ENCODE results near the gene SEC22C.
"Not testable (repeated sequence)": the region's sequence is repeated elsewhere in the genome, so short reads cannot be mapped to it uniquely, and the experiment has no call there.

SEC22C gene

GRCh38 chr3:42593635-42594034, 11.9 kb upstream of the SEC22C start:
- peaks cover 45% of the 10 kb centered on the region for H3K4me1 Mint-ChIP-seq (ENCODE audit: low read depth)
- no peak for DNase-seq
- H3K9me3 Mint-ChIP-seq = no peaks in the 10 kb centered on the region
- H3K36me3 Mint-ChIP-seq (ENCODE audit: low read depth) = peaks cover 73% of the 10 kb centered on the region
- peak overlapping the region; percentile 27 for H3K27ac Mint-ChIP-seq
- H3K27me3 Mint-ChIP-seq = no peaks in the 10 kb centered on the region
- no peak overlapping the region for H3K4me3 Mint-ChIP-seq

- H3K4me3 Mint-ChIP-seq = peak overlapping the region; percentile 90
- H3K27ac Mint-ChIP-seq = peak overlapping the region; percentile 98
- no peak for DNase-seq
- H3K36me3 Mint-ChIP-seq (ENCODE audit: low read depth) = peaks cover 61% of the 10 kb centered on the region
- peaks cover 41% of the 10 kb centered on the region for H3K4me1 Mint-ChIP-seq (ENCODE audit: low read depth)
- H3K27me3 Mint-ChIP-seq = no peaks in the 10 kb centered on the region
- H3K9me3 Mint-ChIP-seq = no peaks in the 10 kb centered on the region
Measured at GRCh38 chr3:42591811-42592210, 10.0 kb upstream of the SEC22C start.

GRCh38 chr3:42590989-42591756, 9.4 kb upstream of the SEC22C start:
- Mint-ChIP-seq H3K27ac (peak overlapping the region; percentile 98), H3K4me3 (peak overlapping the region; percentile 90), H3K36me3 (ENCODE audit: low read depth) (peaks cover 54% of the 10 kb centered on the region), H3K27me3 (no peaks in the 10 kb centered on the region), H3K4me1 (ENCODE audit: low read depth) (peaks cover 41% of the 10 kb centered on the region), H3K9me3 (no peaks in the 10 kb centered on the region)
- peak; percentile 46 for DNase-seq

- Mint-ChIP-seq H3K27ac (no peak overlapping the region), H3K36me3 (ENCODE audit: low read depth) (peaks cover 39% of the 10 kb centered on the region), H3K4me3 (peak overlapping the region; percentile 90), H3K27me3 (no peaks in the 10 kb centered on the region), H3K4me1 (ENCODE audit: low read depth) (peaks cover 38% of the 10 kb centered on the region), H3K9me3 (no peaks in the 10 kb centered on the region)
- no peak for DNase-seq
Measured at GRCh38 chr3:42589382-42590109, 7.8 kb upstream of the SEC22C start.

GRCh38 chr3:42588625-42589024, 6.9 kb upstream of the SEC22C start:
- H3K4me3 Mint-ChIP-seq = no peak overlapping the region
- no peak for DNase-seq
- H3K27ac Mint-ChIP-seq = no peak overlapping the region
- H3K9me3 Mint-ChIP-seq = no peaks in the 10 kb centered on the region
- peaks cover 30% of the 10 kb centered on the region for H3K4me1 Mint-ChIP-seq (ENCODE audit: low read depth)
- no peaks in the 10 kb centered on the region for H3K27me3 Mint-ChIP-seq
- peaks cover 29% of the 10 kb centered on the region for H3K36me3 Mint-ChIP-seq (ENCODE audit: low read depth)

- no peaks in the 10 kb centered on the region for H3K9me3 Mint-ChIP-seq
- peaks cover 31% of the 10 kb centered on the region for H3K36me3 Mint-ChIP-seq (ENCODE audit: low read depth)
- peaks cover 39% of the 10 kb centered on the region for H3K4me1 Mint-ChIP-seq (ENCODE audit: low read depth)
- no peaks in the 10 kb centered on the region for H3K27me3 Mint-ChIP-seq
- DNase-seq = no peak
- H3K4me3 Mint-ChIP-seq = peak overlapping the region; percentile 86
- peak overlapping the region; percentile 97 for H3K27ac Mint-ChIP-seq
Measured at GRCh38 chr3:42582474-42583070, 805 bp upstream of the SEC22C start.

GRCh38 chr3:42581400-42581708, 413 bp downstream of the SEC22C start:
- Mint-ChIP-seq H3K27ac (peak overlapping the region; percentile 83), H3K36me3 (ENCODE audit: low read depth) (peaks cover 37% of the 10 kb centered on the region), H3K9me3 (no peaks in the 10 kb centered on the region), H3K4me3 (peak overlapping the region; percentile 86), H3K4me1 (ENCODE audit: low read depth) (peaks cover 45% of the 10 kb centered on the region), H3K27me3 (no peaks in the 10 kb centered on the region)
- no peak for DNase-seq

GRCh38 chr3:42579346-42579745, 2.4 kb downstream of the SEC22C start:
- H3K27ac Mint-ChIP-seq, DNase-seq, H3K4me3 Mint-ChIP-seq, H3K27me3 Mint-ChIP-seq: not testable (repeated sequence)
- H3K4me1 Mint-ChIP-seq (ENCODE audit: low read depth) = peaks cover 45% of the 10 kb centered on the region
- H3K36me3 Mint-ChIP-seq (ENCODE audit: low read depth) = peaks cover 53% of the 10 kb centered on the region
- peaks cover 10% of the 10 kb centered on the region for H3K9me3 Mint-ChIP-seq

GRCh38 chr3:42578054-42578453, 3.7 kb downstream of the SEC22C start:
- no peaks in the 10 kb centered on the region for H3K27me3 Mint-ChIP-seq
- H3K4me1 Mint-ChIP-seq (ENCODE audit: low read depth) = peaks cover 40% of the 10 kb centered on the region
- no peak overlapping the region for H3K4me3 Mint-ChIP-seq
- peaks cover 16% of the 10 kb centered on the region for H3K9me3 Mint-ChIP-seq
- no peak for DNase-seq
- peaks cover 66% of the 10 kb centered on the region for H3K36me3 Mint-ChIP-seq (ENCODE audit: low read depth)
- no peak overlapping the region for H3K27ac Mint-ChIP-seq

- Mint-ChIP-seq H3K36me3 (ENCODE audit: low read depth) (peaks cover 73% of the 10 kb centered on the region), H3K4me1 (ENCODE audit: low read depth) (peaks cover 27% of the 10 kb centered on the region), H3K4me3 (no peak overlapping the region), H3K27me3 (no peaks in the 10 kb centered on the region), H3K9me3 (peaks cover 16% of the 10 kb centered on the region), H3K27ac (no peak overlapping the region)
- DNase-seq = no peak
Measured at GRCh38 chr3:42575137-42575741, 6.5 kb downstream of the SEC22C start.

- peaks cover 16% of the 10 kb centered on the region for H3K9me3 Mint-ChIP-seq
Measured at GRCh38 chr3:42572278-42572677, 9.5 kb downstream of the SEC22C start.

GRCh38 chr3:42569593-42570142, 12.1 kb downstream of the SEC22C start:
- H3K4me1 Mint-ChIP-seq (ENCODE audit: low read depth) = peaks cover 10% of the 10 kb centered on the region
- H3K9me3 Mint-ChIP-seq = peaks cover 8% of the 10 kb centered on the region
- no peak overlapping the region for H3K27ac Mint-ChIP-seq
- no peaks in the 10 kb centered on the region for H3K27me3 Mint-ChIP-seq
- no peak overlapping the region for H3K4me3 Mint-ChIP-seq
- peaks cover 79% of the 10 kb centered on the region for H3K36me3 Mint-ChIP-seq (ENCODE audit: low read depth)
- DNase-seq = no peak

More at GRCh38 chr3:42572278-42572677, 9.5 kb downstream of the SEC22C start:
- no peak for DNase-seq
- Mint-ChIP-seq H3K36me3 (ENCODE audit: low read depth) (peaks cover 72% of the 10 kb centered on the region), H3K4me3 (no peak overlapping the region), H3K4me1 (ENCODE audit: low read depth) (peaks cover 16% of the 10 kb centered on the region), H3K27me3 (no peaks in the 10 kb centered on the region), H3K27ac (peak overlapping the region; percentile 49)

GRCh38 chr3:42562047-42562907, 19.5 kb downstream of the SEC22C start:
- DNase-seq = no peak
- Mint-ChIP-seq H3K27me3 (no peaks in the 10 kb centered on the region), H3K36me3 (ENCODE audit: low read depth) (peaks cover 87% of the 10 kb centered on the region), H3K27ac (peak overlapping the region; percentile 77), H3K9me3 (no peaks in the 10 kb centered on the region), H3K4me1 (ENCODE audit: low read depth) (peaks cover 20% of the 10 kb centered on the region), H3K4me3 (no peak overlapping the region)

- H3K4me1 Mint-ChIP-seq (ENCODE audit: low read depth) = peaks cover 40% of the 10 kb centered on the region
- H3K9me3 Mint-ChIP-seq = no peaks in the 10 kb centered on the region
- DNase-seq = no peak
- no peak overlapping the region for H3K4me3 Mint-ChIP-seq
- H3K27ac Mint-ChIP-seq = no peak overlapping the region
- no peaks in the 10 kb centered on the region for H3K27me3 Mint-ChIP-seq
- peaks cover 85% of the 10 kb centered on the region for H3K36me3 Mint-ChIP-seq (ENCODE audit: low read depth)
Measured at GRCh38 chr3:42557854-42558253, 23.9 kb downstream of the SEC22C start.
